HG03139 (cell line): ENCODE results near the gene RPUSD4.
"Not testable (repeated sequence)": the region's sequence is repeated elsewhere in the genome, so short reads cannot be mapped to it uniquely, and the experiment has no call there.

Experiments
- ATAC-seq: cut with Tn5 transposase; IDR thresholded peaks from one replicate; pipeline ENCODE4 v1.9.1; 2021; ENCODE audit not compliant: unreplicated experiment

Gene RPUSD4

GRCh38 chr11:126211236-126212088 lies at the start of gene RPUSD4, which contains the start of gene FAM118B:
Gene RPUSD4, minus strand, starts transcription at chr11:126211650. Its CDS starts 12 bp downstream, at chr11:126211638.
Gene FAM118B, plus strand, starts transcription at chr11:126211782. Its CDS starts 23,220 bp downstream, at chr11:126235002.
- ATAC-seq, result peak; percentile 94

DNA sequence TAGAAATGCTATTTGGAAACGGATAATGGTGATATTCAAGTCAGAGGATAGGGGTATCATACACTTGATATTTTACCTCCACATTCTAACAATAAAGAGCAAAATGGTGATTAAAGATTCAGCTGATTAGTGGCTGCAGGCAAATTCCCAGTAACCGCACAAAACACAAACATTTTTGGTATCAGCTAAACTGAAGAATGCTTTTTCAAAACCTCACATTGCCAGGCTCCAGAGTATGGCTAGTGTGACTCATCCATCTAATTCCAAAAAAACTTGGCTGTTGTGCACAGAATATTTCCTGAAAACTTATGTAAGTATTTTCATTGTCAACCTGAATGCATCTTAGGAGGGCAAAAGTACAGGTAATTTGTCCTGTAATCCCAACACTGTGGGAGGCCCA lies 46.3 kb upstream of the RPUSD4 start:
- ATAC-seq, result no peak

DNA sequence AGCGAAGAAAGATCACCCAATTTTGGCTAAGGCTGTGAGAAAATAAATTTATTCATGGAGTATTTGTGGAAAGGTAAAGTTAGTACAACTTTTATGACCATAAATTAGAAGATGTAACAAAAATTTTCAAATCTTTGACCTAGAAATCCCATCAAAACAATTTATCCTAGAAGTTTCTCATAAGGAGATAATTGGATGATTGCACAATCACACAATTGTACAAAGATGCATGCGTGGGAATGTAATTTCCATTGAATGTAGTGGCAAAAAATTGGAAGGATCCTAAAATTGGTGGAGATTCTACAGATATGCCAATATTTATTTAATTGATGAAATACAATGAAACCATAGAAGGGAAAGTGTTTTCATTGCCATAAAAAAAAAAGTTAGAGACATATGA lies 45.7 kb upstream of the RPUSD4 start:
- ATAC-seq, result no peak

DNA sequence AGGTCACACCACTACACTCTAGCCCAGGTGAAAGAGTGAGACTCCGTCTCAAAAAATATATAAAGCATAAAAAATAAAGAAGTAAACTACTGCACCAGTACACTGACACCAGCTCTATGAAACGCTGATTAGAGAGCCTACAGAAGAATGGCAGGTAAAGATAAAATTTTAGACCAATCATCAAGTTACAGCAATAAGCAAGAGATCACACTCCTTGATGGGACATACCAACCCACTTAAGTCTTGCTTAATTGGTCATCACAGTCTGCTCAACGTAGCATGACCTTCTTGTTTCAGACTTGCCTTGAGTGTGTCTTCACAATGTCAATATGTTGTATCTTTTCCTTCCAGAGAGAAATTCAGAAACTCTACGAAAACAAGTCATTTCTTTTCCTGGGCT lies 44.8 kb upstream of the RPUSD4 start:
- no peak for ATAC-seq

DNA sequence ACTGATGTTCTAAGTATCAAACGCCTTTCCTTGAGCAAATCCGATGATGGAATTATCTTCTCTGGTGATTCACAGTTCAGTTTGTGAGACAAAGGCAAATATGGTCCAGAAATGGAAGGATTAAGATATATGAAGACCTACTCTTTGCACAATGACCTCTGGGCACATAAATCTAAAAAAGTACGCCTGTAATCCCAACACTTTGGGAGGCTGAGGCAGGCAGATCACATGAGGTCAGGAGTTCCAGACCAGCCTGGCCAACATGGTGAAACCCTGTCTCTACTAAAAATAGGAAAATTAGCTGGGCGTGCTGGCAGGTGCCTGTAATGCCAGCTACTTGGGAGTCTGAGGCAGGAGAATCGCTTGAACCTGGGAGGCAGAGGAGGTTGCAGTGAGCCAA lies 44.1 kb upstream of the RPUSD4 start:
- not testable (repeated sequence) for ATAC-seq

DNA sequence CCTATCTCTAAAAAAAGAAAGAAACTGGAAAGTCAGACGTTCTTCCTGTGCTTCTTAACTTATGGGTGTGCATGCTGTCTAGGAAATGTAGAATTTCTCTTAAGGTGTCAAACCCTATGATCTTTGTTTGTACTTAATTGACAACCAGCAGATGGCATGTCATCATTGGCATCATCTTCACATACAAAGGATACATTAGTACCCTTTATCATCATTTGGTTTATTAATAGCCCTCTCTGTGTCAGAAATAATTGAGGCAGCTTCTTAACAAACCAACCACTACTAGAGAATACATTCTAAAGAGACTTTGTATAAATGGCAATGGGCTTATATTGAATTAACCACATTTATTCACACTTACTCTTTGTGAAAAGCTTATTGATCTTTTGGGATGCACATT lies 43.4 kb upstream of the RPUSD4 start:
- no peak for ATAC-seq

GRCh38 chr11:126253265-126253664 lies 41.8 kb upstream of the RPUSD4 start:
- no peak for ATAC-seq

- ATAC-seq, result no peak
Measured at GRCh38 chr11:126246636-126247035, 35.2 kb upstream of the RPUSD4 start.

DNA sequence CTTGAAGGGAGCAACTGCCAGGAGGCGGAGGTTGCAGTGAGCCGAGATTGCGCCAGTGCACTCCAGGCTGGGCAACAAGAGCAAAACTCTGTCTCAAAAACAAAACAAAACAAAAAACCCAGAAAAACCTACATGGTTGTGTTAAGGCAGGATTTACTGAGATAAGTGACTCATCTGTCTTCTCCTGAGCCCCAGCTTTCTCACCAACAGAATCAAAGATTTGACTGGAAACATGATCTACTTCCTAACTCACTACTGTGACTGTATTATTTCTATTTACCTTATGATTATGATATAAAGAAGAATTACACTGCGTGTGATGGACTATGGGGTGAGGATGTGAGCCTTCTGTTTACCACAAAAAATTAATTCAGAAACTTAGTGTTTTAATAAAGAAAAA lies 21.9 kb upstream of the RPUSD4 start:
- ATAC-seq, result no peak

- no peak for ATAC-seq
Measured at GRCh38 chr11:126232683-126233082, 21.2 kb upstream of the RPUSD4 start.

GRCh38 chr11:126231725-126232459 lies 20.4 kb upstream of the RPUSD4 start:
- ATAC-seq, result no peak

- ATAC-seq, result no peak
Measured at GRCh38 chr11:126229858-126230540, 18.5 kb upstream of the RPUSD4 start.

DNA sequence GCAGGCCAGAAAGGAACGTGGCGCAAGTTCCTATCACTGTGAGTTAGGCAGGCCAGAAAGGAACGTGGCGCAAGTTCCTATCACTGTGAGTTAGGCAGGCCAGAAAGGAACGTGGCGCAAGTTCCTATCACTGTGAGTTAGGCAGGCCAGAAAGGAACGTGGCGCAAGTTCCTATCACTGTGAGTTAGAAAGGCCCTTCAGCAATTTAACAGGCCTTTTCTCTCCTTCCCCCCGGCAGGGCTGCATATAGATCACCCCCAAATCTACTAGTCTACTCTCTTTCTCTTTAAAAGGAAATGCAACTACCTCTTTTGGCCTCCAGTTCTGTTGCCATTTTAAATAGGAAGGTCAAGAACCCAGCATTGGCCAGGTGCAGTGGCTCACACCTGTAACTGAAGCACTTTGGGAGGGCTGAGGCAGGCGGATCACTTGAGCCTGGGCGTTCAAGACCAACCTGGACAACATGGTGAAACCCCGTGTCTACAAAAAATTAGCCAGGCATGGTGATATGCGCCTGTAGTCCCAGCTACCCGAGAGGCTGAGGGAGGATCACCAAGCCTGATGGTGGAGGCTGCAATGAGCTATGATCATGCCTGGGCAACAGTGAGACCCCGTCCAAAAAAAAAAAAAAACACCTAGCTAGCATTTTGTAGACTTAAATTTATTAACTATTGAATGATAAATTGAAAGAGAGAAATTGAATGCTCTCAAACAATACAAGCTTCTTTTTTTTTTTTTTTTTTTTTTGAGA lies 15.1 kb upstream of the RPUSD4 start:
- no peak for ATAC-seq

GRCh38 chr11:126225295-126225665 lies 13.8 kb upstream of the RPUSD4 start:
- no peak for ATAC-seq

GRCh38 chr11:126224647-126225294 lies 13.3 kb upstream of the RPUSD4 start:
- ATAC-seq, result no peak

DNA sequence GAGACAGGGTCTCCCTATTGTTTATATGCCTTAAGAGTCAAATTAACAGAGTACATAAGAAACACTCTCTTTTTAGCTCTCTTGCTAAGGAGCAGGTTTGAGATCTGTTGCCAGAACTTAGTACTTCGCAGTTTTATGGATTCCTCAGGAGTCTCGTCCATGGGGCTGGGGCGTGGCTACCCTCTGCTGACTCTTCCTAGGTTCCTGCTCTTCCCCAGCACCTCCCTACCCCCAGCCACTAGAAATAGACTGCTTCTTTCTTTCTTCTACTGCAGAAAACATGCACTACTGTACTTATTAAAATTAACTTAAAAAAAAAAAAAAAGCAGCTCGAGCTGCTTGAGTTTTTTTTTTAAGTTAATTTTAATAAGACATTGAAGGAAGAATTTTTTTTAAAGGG lies 8.1 kb upstream of the RPUSD4 start:
- ATAC-seq, result no peak

GRCh38 chr11:126217491-126217890 lies 6.0 kb upstream of the RPUSD4 start:
- ATAC-seq, result no peak

- no peak for ATAC-seq
Measured at GRCh38 chr11:126216526-126217305, 5.3 kb upstream of the RPUSD4 start.

- ATAC-seq, result no peak
Measured at GRCh38 chr11:126214841-126215240, 3.4 kb upstream of the RPUSD4 start.

DNA sequence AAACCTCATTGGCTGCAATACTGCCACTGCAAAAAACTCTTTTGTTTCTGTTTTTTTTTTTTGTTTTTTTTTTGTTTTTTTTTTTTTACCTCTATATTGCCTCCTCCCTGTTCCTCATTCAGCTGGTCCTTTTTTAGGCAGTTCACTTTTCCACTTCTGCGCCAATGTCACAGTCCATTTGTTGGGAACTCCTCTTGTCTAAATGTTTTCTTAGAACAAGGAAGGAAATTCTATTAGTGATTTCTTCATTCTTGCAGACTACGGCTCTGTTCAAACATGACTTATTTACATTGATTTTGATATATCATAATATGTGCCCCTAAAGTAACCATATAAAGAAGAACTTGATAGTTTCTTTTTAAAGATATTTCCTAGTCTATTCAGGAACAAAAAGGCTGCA lies 3.0 kb upstream of the RPUSD4 start:
- no peak for ATAC-seq
